ENCODE results near the gene GRID2IP.

GRCh38 chr7:6501586-6502564 is 49.4 kb downstream of the GRID2IP start:
- TF ChIP-seq RCOR1 (conservative IDR thresholded peaks at IDR 0.05; ENCODE audit: low read depth, low read length) (no peak), CTCF (IDR thresholded peaks at IDR 0.05 in 2 of 3, conservative IDR thresholded peaks at IDR 0.05 in 1 of 3; ENCODE audit: control insufficient read depth in 2 of 3, extremely low read depth in 1 of 3, insufficient read depth in 1 of 3, low read depth in 3 of 3, low read length in 3 of 3) (no peak), POLR2A (IDR thresholded peaks at IDR 0.05; ENCODE audit: low read depth, low read length) (no peak), CHD4 (IDR thresholded peaks at IDR 0.05) (no peak), SRF (IDR thresholded peaks at IDR 0.05; ENCODE audit: low read depth in 2 of 2, low read length in 2 of 2) (no peak), ZNF274 (IDR thresholded peaks at IDR 0.05; ENCODE audit: insufficient read depth, insufficient read length) (no peak), ZNF687 (IDR thresholded peaks at IDR 0.05) (no peak)

Data from GM12878 (cell line).